ENCODE measurements around the gene ARHGEF17.

Gene ARHGEF17

GRCh38 chr11:73306069-73306841 is 1.8 kb upstream of the ARHGEF17 start:
- H3K27ac ChIP-seq: peak overlapping the region; percentile 98
- POLR2A ChIA-PET (ENCODE audit: low non-redundant PET): no interaction called here

GRCh38 chr11:73306977-73307322 is 1.1 kb upstream of the ARHGEF17 start:
- peak overlapping the region; percentile 98 for H3K27ac ChIP-seq
- TF ChIP-seq, protein P1, sequence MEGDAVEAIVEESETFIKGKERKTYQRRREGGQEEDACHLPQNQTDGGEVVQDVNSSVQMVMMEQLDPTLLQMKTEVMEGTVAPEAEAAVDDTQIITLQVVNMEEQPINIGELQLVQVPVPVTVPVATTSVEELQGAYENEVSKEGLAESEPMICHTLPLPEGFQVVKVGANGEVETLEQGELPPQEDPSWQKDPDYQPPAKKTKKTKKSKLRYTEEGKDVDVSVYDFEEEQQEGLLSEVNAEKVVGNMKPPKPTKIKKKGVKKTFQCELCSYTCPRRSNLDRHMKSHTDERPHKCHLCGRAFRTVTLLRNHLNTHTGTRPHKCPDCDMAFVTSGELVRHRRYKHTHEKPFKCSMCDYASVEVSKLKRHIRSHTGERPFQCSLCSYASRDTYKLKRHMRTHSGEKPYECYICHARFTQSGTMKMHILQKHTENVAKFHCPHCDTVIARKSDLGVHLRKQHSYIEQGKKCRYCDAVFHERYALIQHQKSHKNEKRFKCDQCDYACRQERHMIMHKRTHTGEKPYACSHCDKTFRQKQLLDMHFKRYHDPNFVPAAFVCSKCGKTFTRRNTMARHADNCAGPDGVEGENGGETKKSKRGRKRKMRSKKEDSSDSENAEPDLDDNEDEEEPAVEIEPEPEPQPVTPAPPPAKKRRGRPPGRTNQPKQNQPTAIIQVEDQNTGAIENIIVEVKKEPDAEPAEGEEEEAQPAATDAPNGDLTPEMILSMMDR (conservative IDR thresholded peaks at IDR 0.05; ENCODE audit: low read depth): no peak
- POLR2A ChIA-PET (ENCODE audit: low non-redundant PET): no interaction called here
- CTCF ChIA-PET: interaction anchor here (0.5 to 4.0 kb wide), 25 partner anchors 8 to 1699 kb away, joined by 3 to 79 read pairs (median 3); no protein-coding TSS in a partner anchor
- DNase-seq (ENCODE audit: low spot score): no peak

More at GRCh38 chr11:73306069-73306841, 1.8 kb upstream of the ARHGEF17 start:
- CTCF ChIA-PET: interaction anchor here (0.5 to 4.0 kb wide), 24 partner anchors 7 to 1700 kb away, joined by 3 to 79 read pairs (median 4); no protein-coding TSS in a partner anchor
- TF ChIP-seq, protein P1 (conservative IDR thresholded peaks at IDR 0.05; ENCODE audit: low read depth): no peak
- DNase-seq (ENCODE audit: low spot score): no peak

GRCh38 chr11:73307323-73308002 is 613 bp upstream of the ARHGEF17 start:
- ChIA-PET CTCF (interaction anchor here (0.6 to 4.0 kb wide), 29 partner anchors 8 to 645 kb away, joined by 3 to 79 read pairs (median 3); no protein-coding TSS in a partner anchor), POLR2A (ENCODE audit: low non-redundant PET) (no interaction called here)
- DNase-seq (ENCODE audit: low spot score): peak; percentile 98
- peak overlapping the region; percentile 98 for H3K27ac ChIP-seq
- TF ChIP-seq, protein P1 (conservative IDR thresholded peaks at IDR 0.05; ENCODE audit: low read depth): peak; percentile 84

DNA sequence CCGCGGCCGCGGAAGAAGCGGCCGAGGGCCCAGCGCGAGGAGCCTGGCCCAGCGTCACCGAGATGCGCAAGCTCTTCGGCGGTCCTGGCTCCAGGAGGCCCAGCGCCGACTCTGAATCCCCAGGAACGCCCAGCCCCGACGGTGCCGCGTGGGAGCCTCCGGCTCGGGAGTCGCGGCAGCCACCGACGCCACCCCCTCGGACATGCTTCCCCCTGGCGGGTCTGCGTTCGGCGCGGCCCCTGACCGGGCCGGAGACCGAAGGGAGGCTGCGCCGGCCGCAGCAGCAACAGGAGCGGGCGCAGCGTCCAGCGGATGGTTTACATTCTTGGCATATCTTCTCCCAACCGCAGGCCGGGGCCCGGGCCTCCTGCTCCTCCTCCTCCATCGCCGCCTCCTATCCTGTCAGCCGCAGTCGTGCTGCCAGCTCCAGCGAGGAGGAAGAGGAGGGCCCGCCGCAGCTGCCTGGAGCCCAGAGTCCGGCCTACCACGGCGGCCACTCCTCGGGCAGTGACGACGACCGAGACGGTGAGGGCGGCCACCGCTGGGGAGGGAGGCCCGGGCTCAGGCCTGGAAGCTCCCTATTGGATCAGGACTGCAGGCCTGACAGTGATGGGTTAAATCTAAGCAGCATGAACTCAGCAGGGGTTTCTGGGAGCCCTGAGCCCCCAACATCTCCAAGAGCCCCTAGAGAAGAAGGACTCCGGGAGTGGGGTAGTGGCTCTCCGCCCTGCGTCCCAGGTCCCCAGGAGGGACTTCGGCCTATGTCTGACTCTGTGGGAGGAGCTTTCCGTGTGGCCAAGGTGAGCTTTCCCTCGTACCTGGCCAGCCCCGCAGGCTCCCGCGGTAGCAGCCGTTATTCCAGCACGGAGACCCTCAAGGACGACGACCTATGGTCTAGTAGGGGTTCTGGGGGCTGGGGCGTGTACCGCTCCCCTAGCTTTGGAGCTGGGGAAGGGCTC is 1.2 kb downstream of the ARHGEF17 start:
- H3K27ac ChIP-seq: peak overlapping the region; percentile 98
- TF ChIP-seq, protein P1 (conservative IDR thresholded peaks at IDR 0.05; ENCODE audit: low read depth): no peak
- ChIA-PET POLR2A (ENCODE audit: low non-redundant PET) (interaction anchor here (0.7 kb wide), 1 partner anchor 18 kb away, joined by 4 read pairs; no protein-coding TSS in a partner anchor), CTCF (interaction anchor here (0.6 to 0.9 kb wide), 5 partner anchors 11 to 876 kb away, joined by 3 to 6 read pairs (median 3); no protein-coding TSS in a partner anchor)
- DNase-seq (ENCODE audit: low spot score): peak; percentile 89

DNA sequence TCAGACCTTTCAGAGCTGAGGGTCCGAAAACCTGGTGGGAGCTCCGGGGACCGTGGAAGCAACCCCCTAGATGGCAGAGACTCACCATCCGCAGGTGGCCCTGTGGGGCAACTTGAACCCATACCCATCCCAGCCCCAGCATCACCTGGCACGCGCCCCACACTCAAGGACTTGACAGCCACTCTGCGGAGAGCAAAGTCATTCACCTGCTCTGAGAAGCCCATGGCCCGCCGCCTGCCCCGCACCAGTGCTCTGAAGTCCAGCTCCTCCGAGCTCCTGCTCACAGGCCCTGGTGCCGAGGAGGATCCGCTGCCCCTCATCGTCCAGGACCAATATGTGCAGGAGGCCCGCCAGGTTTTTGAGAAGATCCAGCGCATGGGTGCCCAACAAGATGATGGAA is 2.0 kb downstream of the ARHGEF17 start:
- ChIA-PET CTCF (interaction anchor here (0.9 kb wide), 1 partner anchor 26 kb away, joined by 6 read pairs; no protein-coding TSS in a partner anchor), POLR2A (ENCODE audit: low non-redundant PET) (no interaction called here)
- DNase-seq (ENCODE audit: low spot score): no peak
- TF ChIP-seq, protein P1 (conservative IDR thresholded peaks at IDR 0.05; ENCODE audit: low read depth): no peak
- H3K27ac ChIP-seq: peak overlapping the region; percentile 98

Measured in RWPE1 (cell line).